Measurements from ENCODE around the gene E2F4.

E2F4 gene, protein sequence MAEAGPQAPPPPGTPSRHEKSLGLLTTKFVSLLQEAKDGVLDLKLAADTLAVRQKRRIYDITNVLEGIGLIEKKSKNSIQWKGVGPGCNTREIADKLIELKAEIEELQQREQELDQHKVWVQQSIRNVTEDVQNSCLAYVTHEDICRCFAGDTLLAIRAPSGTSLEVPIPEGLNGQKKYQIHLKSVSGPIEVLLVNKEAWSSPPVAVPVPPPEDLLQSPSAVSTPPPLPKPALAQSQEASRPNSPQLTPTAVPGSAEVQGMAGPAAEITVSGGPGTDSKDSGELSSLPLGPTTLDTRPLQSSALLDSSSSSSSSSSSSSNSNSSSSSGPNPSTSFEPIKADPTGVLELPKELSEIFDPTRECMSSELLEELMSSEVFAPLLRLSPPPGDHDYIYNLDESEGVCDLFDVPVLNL

GRCh38 chr16:67191995-67192681 is at the start of gene E2F4:
Gene E2F4 (plus strand): TSS chr16:67192155. CDS start chr16:67192228, 73 bp downstream.
- DNase-seq (ENCODE audit: low read depth) = peak; percentile 65

DNA sequence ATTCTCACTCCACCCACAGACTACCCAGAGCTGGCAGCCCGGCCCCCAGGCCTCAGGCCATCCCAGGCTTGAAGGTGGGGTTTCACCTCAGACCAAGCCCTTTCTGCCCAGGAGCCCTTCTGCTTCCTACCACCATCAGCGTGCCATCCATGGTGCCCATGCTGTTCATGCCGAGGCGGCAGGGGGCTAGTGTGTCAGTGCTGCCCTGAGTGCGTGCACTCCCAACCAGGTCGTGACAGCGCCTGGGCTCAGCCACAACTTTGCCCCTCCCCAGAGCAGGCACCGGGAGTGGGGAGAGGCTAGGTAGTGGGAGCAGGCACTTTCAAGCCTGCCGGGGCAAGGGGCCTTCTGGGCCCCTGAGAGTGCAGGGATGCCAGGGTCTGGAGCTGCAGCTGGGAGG is 49.6 kb upstream of the E2F4 start:
- no peak for DNase-seq (ENCODE audit: low read depth)

DNA sequence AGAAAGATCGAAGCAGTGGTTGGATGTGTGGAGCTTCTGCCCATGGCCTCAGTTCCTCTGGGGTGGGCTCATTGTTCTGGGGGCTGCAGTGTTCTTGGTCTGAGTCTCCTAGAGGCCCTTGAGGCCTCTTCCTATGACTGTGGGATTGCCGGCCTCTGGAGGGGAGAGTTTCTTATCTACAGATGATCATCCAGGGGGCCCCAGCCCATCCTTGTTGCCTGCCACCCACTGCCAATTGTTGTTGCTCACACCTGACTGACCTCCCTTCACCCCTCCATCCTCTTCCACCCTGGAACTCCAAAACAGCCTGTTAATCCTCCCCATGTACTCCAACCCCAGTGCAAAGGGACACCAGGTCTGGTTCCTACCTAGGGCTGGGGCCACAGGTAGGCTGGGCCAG is 47.0 kb upstream of the E2F4 start:
- no peak for DNase-seq (ENCODE audit: low read depth)

- no peak for DNase-seq (ENCODE audit: low read depth)
These were observed 46.2 kb upstream of the E2F4 start for GRCh38 chr16:67145746-67146145.

GRCh38 chr16:67146523-67147357 is 45.2 kb upstream of the E2F4 start:
- DNase-seq (ENCODE audit: low read depth) = no peak

DNA sequence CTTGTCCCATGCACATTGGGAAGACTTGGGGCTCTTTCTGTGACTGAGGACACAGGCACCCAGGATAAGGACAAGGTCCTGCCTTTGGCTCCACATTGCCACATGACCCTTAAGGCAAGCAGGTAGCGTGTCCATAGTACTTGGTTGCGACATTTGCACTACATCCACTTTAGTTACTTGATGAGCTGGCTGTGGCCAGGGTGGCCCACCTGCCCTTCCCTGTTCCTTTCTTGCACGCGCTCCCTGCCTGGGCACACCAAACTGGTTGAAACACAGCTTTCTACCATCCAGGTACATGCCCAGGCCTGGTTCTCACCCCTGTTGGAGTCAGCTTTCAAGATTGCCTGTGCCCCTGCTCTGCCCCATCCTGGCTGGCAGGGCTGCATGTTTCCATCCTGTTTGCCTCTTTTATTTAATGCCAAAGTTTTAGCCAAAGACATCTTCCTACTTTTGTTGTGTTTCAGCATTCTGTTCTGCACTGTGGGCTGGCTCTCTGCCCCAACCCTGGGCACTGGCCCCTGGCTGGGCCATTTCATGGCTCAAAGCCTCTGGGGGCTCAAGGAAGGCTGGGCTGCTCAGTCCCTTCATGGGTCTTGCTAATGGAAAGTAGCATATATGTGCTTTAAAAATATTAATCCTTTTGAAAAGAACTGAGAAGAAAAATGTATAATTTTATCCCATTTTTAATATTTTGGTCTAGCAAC is 44.4 kb upstream of the E2F4 start:
- DNase-seq (ENCODE audit: low read depth) = no peak

DNA sequence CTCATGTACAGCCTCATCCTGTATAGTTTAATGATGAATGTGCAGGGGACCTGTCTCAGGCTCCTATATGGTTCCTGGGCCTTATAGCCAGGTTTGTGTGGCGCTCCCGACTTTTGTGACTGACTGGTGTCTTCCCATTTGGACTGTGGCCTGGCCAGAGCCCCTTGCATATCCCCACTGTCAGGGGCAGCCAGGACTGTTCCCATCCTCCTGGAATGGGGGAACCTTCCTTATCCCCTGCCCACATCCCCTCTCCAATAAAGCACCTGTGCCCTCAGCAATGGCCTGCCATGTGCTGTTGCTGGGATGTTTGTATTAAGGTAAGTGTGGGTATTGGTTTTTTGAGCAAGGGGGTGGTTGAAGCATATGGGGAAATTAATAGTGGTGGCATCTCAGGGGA is 43.7 kb upstream of the E2F4 start:
- DNase-seq (ENCODE audit: low read depth) = no peak

- no peak for DNase-seq (ENCODE audit: low read depth)
These were observed 43.2 kb upstream of the E2F4 start for GRCh38 chr16:67148656-67149275.

GRCh38 chr16:67149276-67150046 is 42.5 kb upstream of the E2F4 start:
- no peak for DNase-seq (ENCODE audit: low read depth)

DNA sequence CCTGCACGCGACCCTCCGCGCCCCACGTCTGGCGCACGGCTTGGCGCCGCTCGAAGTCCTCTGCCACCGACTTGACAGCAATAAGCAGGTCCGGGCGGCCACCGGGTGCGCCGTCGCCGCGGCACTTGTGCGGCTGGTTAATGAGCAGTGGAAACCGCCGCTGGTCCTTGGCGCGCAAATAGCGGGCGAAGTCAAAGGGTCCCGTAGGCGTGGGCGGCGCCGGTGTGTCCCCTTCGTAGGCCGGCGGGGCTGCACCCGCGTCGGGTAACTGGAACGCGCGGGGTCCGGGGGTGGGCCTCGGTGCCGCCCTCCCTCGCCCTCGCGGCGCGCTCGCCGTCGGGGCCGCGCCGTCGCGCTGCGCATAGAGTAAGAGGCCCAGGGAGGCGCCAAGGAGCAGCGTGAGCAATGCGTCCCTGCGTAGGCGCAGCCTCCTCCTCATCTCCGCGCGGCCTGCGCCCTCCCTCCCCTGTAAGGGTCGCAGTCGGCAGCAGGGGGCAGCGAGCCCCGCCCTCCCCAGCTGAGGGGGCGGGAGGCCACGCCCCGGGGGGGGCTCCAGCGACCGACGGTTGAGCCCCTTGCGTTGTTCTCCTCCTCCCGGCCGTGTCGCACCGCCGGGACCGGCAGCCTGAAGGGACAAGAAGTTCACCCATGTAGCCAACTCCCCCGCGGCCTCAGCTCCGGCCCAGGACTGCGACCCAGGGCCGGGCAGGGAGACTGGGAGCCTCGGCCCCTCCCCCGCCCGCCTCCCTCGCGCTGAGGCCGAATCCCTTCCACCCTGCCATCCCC is 41.7 kb upstream of the E2F4 start:
- DNase-seq (ENCODE audit: low read depth) = no peak

DNA sequence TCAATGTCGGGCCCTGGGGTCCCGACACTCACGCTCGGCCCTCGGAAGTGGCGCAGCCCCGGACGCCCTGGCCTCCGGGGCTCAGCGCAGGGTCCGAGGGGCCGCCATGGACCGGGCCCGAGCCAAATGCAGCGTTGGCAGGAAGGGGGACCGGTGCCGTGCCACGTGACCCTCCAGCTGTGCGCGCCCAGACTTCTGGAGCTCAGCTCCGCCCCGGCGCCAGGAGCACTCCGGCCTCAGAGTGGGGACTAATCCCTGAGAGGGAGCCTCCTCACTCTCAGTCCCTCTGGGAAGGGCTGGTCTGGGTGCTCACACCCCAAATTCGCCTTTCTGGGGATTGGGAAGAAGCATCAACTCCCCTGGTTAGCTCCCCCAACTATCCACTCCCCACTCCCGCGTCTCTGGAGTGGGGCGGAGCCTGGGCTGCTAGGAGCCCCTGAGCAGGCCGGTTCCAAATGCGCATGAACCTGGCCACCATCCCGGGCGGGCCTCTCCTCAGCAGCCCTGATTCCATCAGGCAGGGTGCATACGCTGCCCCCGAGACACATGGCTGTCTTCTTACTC is 41.0 kb upstream of the E2F4 start, which contains the start of gene B3GNT9:
Gene B3GNT9, minus strand, starts transcription at position 166 of the 564 bp plus-strand sequence. CDS start 513 bp downstream, outside the sequence.
- no peak for DNase-seq (ENCODE audit: low read depth)

GRCh38 chr16:67151431-67152097 is 40.4 kb upstream of the E2F4 start:
- DNase-seq (ENCODE audit: low read depth) = no peak

GRCh38 chr16:67154578-67155294 is 37.2 kb upstream of the E2F4 start:
- DNase-seq (ENCODE audit: low read depth) = no peak

- DNase-seq (ENCODE audit: low read depth) = no peak
These were observed 36.4 kb upstream of the E2F4 start for GRCh38 chr16:67155295-67156142.

DNA sequence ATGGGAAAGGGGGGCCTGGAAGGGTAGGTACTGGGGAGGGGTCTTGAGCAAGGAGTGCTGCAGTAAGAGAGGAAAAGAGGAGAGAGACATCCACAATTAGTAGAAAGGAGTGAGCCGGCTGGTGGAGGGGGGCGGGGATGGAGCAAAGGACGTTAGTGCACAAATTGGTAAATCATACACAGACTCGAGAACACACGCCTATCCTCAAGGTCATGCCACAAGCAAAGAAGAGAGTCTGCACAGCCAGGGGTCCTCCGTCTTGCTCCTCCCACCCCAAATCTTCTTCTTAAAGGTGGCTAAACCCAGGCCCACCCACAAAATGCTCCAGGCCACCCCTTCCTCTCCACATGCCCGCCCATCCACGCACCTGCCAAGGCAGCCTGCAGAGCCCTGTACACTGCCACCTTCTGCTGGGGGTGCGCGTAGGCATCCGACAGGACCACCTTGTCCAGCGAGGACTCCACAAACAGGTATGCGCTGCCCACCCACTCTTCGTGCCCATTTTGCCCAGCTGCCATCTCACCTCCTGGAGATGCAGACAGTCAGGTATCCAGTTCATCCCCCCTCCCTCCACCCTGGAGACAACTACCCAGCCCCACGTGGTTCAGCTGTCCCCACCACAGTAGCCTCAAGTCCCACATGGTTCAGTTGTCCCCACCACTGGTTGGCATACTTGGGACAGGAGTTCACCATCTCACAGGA is 35.7 kb upstream of the E2F4 start:
- DNase-seq (ENCODE audit: low read depth) = no peak

DNA sequence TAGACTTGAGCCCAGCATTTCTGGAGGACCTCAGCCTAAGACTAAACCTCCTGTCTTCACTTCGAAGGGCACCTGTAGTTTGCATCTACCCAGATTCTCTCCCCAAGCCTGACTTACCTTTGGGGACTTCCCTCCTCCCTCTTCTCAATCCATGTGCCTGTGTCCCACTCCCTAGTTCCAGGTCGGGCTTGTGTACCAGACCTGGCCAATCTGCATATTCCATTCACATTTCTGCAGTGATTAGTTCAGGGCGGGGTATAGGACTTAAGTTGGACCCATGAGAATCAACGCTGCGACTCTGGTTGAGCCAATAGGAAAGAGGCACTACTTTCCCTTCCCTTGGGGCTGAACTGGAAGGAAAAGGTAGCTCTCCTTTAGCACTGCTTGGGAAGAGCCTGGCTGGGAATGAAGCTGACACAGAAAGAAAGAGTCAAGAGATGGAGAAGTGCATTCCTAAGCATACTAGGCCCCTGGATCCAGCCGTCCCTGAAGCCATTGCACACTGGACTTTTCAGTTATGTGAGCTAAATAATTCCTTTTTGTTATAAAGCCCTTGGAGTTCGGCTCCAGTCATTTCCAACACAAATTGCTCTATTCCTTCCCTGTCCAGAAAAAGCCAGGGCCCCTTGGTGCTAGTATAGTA is 34.7 kb upstream of the E2F4 start:
- DNase-seq (ENCODE audit: low read depth) = no peak

All from non-pigmented ciliary epithelial cell (primary cell).